IPS-NIHi11 (cell line): ENCODE data around the gene CNR2.
A peak's percentile ranks its signal among the peaks of the same experiment; 100 is the strongest.
"Not testable (repeated sequence)": the region's sequence is repeated elsewhere in the genome, so short reads cannot be mapped to it uniquely, and the experiment has no call there.

ENCODE experiments used
- DNase-seq: peaks from one replicate; pipeline ENCODE4 v3.0.0; 2012; ENCODE audit warnings: mixed read lengths, low spot score

The CNR2 gene

DNA sequence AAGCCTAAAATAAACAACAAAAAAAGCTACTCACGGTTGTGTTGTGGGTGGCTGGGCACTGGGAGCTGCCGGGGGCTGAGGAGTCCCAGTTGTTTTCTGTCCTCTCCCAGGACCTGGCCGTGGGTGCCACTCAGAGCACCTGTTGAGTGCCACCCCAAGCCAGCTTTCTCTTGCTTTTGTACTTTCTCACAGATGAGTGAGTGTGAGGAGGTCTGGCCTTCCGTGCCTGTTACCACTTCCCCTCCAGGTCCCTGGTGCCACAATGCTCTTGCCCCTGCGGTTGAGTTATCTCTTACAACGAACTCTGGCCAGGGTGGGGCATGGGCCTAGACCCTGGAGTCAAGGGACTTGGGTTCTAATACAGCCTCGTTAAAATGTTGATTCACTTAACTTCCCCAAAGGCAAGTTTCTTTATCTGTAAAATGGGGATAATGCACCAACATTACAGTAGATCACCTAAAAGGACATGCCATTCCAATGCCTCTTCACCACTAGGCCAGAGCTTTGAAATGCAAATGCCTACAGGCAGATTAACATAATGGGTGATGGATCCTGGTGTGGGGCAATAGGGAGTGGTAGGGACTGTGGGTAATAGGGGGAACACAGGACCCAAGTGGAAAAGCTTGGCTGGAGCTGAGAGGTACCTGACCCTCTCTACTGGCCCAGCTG lies at the start of gene CNR2:
CNR2 (minus strand) TSS at position 151 of the 669 bp plus-strand sequence. CDS start 37,745 bp downstream, outside the sequence.
- no peak for DNase-seq

DNA sequence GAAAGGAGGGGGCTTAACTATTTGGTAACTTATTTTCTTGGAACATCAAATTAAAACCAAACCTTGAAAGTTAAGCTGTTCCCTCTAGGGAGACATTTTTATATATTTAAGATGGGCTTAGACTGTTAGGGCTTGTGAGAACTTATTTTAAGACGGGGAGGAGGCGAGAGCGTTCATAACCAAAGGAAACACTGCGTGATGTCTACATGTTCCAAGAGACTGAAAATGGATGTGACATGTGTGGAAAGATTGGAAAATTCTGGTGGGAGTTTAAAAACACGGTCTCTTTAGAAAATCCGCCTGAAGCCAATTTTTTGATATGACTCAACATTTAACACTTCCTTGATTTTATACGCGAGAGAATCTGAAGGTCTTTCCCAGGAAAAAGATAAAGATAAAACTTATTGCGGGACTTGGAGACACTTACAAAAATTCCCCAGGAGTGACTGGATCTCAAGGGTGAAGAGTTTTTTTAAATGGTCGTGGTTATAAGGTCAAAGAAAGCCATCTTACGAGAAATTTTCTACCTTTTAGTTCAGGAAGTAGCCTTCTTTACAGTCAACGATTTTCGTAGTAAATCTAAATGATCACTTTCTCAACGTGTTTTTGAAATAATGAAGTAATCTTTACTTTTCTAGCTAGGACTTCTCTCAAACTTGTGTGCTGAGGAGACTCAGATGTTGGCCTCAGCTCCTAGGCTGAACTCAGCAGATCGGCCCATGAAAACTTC lies 47.3 kb upstream of the CNR2 start:
- no peak for DNase-seq

DNA sequence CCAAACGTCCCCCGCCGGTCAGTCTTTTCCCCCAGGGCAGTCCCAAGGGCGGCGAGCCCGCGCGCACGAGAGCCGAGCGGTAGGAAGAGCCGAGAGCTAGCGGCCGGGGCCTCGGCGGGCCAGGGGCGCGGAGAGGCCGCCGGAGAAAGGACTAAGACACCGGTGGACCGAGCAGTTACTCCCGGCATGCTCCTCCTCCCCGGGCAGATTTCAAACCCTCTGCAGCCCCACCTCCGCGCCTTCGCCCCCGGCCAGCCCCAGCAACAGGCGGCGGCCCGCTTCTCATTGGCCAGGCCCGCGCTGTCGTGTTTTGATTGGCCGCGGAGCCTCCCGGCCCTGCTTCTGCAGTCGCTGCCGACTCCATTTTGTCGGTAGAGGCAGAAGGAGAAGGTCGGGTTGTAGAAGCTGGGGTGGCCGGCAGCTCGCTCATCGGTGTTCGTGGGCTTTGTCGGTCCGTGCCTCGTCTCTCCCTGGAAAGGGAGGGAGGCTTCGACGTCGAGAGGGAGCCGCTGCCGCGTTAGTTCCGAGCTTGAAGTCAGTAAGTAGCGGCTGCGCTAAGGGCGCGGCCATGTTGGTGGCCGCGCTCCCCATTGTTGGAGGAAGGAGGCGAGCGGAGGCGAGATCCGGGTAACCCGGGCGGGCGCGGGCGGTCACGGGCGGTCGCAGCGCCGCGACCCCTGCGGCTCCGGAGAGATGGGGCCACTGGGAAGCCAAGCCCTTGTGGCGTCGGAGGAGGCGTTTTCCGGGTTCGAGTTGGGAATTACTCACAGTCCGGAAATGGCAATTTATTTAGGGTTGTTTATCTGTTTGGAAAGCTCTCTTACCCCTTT lies 46.5 kb upstream of the CNR2 start, which contains the start of gene PNRC2:
PNRC2 (plus strand) TSS at position 368 of the 830 bp plus-strand sequence. CDS start 1,630 bp downstream, outside the sequence.
- peak; percentile 100 for DNase-seq

DNA sequence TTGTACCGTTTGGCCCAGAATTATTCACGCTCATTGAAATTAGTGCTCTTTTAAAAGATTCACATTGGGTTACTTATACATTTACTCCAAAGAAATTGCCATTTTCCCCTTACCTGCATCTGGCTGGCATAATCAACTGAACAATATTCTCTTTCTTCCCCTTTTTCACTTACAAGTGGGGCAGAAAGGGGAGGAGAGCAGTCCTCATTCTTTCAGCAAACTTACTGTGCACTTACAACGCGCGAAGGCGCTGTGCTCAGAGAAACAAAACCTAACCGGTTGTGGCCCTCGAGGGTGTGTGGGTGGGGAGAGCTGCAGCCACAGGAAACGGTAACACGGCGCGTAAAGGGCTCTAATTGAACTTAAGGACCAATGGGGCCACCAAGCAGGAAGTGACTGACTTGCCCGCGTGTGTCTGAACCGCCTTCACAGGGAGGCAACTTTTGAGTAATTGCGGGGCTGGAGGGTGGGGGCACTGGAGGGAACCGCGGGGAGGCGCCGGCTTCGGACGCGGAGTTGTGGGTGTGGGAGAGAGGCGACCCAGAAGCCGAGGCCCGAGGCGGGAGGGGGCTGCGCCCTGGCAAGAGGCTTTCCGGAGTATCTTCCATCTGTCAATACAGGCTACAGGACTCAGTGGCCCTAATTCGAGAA lies 45.8 kb upstream of the CNR2 start:
- peak; percentile 84 for DNase-seq

DNA sequence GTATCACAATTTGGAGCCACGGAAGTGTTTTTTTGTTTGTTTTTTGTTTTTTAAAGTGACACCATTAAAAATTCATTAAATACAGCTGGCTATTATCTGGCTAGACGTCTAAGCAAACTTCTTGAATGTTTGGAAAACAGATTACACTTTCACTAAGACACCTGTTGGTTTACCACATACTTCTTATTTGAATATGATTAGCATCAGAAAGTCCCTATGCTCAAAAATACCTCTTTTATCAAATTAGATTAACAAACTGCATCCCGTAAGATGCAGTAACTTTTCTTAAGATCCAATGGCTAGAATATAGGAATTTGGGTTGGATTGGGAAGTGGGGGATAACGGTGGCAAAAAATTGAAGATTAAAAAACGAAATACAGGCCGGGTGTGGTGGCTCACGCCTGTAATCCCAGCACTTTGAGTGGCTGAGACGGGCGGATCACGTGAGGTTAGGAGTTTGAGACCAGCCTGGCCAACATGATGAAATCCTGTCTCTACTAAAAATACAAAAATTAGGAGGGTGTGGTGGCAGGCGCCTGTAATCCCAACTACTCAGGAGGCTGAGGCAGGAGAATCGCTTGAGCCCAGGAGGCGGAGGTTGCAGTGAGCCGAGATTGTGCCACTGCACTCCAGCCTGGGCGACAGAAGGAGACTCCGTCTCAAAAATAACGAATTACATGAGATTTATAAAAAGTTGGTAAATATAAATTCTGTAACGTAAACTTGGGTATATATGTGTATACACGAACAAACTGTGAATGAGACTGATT lies 45.1 kb upstream of the CNR2 start:
- not testable (repeated sequence) for DNase-seq

DNA sequence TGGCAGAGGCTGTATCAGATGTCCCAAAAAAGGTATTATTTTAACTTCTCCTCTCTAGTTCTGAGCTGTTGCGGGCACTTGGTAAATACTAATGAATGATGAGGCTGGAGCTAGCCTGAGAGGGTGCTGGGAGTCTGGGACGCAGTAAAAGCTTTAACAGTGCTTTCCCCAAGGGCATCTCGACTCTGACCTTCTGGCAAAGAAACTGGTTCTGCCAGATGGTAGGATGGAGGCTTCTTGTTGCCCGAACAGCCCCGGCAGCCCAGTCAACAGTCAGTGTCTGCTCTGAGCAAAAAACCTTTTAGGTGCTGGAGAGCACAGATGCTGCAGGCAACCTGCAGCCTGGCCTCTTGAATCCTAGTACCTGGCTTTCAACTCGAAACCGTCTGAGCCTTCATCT lies 43.9 kb upstream of the CNR2 start:
- no peak for DNase-seq

DNA sequence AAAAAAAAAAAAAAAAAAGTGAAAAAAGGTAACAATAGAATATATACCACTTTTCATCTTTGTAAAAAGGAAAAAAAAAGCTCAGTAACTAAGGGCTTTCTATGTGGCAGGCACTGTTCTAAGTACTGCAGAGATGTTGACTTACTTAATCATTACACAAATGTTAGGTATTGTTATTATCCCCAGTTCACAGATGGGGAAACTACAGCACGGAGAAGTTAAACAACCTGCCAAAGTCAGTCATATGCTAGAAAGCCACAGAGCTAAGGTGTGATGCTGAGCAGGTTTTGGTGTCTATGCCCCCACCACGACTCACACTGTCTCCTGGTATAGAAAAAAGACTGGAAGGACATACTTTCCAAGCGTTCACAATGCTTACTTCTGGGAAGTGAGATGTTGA lies 39.9 kb upstream of the CNR2 start:
- no peak for DNase-seq

DNA sequence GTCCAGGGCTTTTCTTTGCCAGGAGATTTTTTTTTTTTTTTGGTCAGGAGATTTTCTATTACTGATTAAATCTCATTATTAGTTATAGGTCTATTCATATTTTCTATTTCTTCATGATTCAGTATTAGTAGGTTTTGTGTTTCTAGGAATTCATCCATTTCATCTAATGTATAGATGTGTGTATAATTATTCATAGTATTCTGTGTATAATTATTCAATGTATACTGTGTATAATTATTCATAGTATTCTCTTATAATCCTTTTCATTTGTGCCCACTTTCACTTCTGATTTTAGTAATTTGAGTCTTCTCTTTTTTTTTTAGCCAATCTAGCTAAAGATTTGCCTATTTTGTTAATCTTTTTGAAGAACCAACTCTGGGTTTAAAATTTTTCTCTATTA lies 34.2 kb upstream of the CNR2 start:
- DNase-seq, result no peak

DNA sequence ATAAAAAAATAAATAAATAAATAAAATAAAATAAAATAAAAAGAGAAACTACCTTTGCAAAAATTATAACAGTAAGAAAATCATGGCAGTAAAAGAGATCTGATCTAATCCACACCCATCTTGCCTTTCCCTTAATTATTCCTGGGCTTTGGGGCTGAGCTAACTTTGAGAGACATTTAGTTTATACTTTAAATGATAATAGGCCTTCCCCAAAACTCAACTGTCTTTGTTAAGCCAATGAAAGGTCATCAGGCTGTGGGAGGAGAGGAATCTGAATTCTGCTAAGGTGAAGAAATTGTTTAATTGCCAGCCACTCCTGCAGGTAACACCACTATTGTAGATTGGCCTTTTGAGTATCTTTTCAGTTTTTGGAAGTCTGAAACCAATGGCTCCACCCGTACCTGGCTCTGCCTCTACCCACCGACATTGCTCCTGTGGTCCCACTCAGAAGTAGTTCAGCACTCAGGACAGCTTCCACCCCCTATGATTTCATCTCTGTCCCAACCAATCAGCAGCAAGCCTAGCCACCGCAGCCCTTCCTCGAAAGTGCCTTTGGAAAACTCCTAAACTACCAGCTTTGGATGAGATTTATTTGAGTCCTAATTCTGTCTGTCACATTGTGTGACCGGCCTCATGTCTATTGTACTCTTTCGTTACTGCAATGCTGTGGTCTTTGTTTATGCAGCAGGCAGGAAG lies 23.5 kb upstream of the CNR2 start:
- DNase-seq, result peak; percentile 80

DNA sequence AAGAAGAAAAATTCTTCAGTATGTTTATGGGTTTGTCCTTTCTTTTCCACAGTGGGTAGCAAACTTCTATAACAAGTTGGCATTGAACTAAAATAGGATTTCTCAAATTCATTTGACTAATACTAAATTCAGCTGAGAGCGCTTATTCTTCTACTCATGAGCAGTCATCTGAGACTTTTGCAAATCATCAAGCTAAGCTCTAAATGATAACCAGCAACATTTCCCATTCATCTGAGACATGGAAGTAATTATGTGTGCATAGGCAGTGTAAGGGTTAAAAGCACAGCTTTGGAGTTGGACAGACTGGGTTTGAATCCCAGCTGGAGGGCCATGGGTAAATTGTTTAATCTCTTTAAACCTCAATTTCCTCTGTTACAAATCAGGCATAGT lies 18.3 kb upstream of the CNR2 start:
- no peak for DNase-seq

DNA sequence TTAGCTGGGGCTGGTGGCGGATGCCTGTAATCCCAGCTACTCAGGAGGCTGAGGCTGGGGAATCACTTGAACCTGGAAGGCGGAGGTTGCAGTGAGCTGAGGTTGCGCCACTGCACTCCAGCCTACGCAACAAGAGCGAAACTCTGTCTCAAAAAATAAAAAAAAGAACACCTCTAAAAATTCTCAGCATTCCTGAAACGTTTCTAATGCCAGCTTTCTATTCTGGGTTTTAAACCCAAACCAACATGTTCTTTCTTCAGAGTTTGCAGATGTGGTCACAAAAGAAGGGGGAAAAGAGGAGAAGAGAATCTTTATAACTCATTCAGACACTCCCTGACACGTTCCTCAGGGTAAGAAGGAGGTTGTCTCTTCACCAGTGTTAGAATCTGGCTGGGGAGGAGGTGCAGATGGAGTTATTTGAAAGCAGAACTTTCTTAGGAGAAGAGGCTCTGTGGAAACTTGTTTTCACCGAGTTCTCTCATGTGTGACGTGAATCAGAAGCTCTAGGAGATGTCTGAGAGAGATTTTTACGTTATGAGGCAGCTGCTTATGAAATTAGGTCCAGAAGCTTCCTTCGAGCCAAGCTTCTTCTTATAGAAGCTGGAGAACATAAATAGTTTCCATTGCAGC lies 17.8 kb upstream of the CNR2 start:
- DNase-seq, result no peak

DNA sequence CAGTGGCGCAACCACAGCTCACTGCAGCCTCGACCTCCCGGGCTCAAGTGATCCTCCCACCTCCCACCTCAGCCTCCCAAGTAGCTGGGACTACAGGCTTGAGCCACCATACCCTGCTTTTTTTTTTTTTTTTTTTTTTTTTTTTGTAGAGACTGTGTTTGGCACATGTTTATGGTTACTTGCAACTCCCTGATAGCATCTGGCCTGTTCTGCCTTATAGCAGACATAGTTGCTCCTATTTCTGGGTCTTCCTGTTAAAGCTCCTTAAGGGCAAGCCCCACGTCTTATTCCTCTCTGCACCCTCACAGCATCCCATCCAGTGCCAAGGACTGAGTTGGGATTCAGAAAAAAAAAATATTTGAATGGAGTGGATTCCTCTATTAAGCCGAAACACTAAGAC lies 17.1 kb upstream of the CNR2 start:
- no peak for DNase-seq

DNA sequence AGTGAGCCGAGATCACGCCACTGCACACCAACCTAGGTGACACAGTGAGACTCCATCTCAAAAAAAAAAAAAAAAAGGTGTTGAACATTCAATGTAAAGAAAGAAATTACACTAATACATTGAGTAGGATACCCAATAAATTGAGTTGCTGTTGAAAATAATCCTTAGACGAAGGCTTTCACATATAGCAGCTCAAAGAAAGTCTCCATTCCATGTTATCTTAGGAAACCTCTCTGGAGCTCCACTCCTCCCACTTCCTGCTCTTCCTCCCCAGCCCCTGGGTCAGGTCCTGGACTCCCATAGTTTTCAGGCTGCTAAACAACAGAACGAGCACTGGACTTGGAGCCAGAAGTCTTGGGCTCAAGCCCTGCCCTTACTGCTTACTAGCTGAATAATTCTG lies 15.6 kb upstream of the CNR2 start:
- DNase-seq, result no peak

DNA sequence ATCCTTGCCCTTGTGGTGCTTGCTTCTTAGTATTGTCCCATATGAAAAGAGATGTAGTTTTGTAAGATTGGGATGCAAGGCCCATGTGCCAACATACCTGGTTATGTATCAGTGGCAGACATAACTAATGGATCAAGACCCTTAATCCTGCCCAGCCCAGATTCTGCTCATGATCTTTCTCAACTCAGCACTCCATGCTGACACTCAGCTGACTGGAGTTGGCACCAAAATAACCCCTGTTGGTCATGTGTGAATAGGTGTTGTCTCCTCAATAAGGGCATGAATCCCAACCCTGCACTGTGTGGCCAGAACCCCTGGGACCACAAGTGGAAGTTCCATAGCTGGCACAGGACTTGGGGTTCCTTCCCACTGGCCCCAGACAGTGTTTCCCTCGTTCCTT lies 13.9 kb upstream of the CNR2 start:
- DNase-seq, result no peak

DNA sequence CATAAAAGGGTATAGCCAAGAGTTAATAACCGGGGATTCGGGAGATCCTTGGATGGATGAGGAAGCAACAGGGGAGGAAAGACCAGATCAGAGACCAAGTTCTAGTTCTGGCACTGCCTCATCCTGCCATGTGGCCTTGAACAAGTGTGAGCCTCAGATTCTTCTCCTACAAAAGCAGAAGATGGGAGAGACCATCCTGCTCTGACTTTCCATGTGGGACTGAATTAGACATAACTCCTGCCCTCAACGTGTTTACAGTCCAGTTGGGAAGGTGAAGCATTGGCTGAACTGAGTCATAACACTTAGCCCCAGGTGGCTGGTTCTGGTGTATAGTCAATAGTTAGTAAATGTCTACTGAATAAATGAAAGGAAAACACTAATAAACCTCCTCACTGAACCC lies 12.1 kb upstream of the CNR2 start:
- DNase-seq, result no peak

DNA sequence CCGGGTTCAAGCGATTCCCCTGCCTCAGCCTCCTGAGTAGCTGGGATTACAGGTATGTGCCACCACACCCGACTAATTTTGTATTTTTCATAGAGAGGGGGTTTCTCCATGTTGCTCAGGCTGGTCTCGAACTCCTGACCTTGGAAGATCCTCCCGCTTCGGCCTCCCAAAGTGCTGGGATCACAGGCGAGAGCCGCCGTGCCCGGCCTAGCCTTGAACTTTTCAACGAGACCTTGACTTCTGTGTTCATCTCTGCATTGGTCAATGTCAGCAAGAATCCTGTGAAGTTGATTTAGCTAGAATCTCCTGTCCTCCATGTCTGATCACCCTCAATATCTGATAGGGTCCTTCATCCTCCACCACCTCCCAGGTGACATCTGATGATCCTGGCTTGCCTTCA lies 11.4 kb upstream of the CNR2 start:
- no peak for DNase-seq

DNA sequence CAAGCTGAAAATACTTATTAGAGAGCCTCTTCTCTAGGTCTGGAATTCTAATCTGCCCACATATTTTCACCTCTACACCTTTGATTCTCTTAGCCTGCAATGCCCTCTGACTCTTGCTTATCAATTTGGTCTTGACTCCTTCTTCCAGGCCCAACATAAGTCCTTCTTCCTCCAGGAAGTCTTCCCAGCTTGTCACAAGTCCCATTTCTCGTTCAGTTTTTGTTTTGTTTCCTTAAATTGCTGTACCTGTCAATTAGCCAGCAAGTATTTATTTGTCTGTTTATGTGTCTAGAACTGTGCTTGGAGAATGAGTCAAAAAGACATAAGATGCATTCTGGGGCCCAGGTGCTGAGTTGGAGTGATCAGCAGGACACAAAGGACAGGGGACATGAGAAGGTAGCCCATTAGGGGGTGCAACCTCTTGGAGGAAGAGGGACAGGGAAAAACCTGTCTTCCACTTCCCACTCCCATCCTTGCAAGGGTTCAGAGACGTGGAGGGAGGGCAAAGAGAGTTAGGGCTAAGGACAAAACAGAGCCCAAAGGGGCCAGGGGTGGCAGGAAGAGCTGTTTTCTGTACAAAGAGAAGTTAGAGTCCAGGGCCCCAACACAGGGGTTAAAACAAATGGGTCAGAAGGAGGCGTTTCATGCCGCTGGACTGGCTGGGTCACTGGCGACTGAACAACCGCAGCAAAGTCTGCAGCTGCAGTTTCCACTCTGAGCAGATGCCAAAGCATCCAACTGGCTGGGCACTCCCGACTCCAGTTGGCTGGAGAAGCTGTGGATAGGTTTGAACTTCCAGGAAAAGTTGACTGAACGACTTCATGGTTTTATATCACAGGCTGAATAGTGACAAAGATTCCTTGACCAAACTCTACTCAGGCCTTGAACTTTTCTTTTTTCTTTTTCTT lies 10.7 kb upstream of the CNR2 start:
- DNase-seq, result no peak

DNA sequence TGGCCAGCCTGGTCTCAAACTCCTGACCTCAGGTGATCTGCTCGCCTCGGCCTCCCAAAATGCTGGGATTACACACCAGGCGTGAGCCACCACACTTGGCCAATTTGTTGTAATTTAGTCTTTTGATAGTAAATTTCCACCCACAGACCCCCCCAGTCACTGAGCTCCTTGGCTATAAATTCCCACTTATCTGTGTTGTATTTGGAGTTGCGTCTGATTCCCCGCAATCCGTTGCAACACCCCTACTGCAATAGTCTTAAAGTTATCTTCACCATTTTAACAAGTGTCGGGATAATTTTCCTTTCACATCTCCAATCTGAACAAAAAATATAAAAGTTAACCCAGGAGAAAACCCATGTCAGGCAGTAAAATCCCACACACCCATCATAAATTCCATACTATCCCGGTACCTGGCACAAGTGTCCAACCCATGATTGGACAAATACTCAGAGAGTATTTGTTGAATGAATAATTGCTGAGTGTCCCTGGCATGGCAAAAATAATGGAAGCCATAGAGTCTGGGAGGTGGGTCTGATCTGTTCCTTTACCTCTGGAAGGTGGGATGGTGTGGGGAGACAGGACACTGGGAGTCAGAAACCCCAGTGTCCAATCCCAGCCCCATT lies 9.3 kb upstream of the CNR2 start:
- no peak for DNase-seq
